ENCODE results near the gene STAT3.
A peak's percentile ranks its signal among the peaks of the same experiment; 100 is the strongest.
"Not testable (repeated sequence)": the region's sequence is repeated elsewhere in the genome, so short reads cannot be mapped to it uniquely, and the experiment has no call there.

The STAT3 gene

DNA sequence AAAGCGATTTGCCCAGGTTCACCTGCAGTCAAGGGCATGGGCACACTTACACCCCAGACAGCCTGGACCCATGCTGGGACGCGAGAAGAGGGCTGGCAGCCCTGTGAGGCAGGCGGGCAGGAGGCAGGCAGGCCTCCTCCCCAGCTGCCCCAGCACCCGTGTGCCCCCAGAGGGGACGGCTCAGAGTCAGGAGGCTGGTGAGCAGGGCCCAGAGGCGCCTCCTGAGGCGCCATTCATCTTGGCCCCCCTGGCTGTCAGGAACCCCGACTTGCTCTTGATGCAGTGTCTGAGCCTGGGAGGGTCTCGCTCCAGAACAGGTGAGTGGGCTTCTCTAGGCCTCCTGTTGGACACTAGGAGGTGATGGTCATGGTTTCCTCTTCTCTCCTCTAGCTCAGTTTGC lies 88.9 kb downstream of the STAT3 start:
- DNase-seq (ENCODE audit: low read depth in 2 of 2), result not testable (repeated sequence)

DNA sequence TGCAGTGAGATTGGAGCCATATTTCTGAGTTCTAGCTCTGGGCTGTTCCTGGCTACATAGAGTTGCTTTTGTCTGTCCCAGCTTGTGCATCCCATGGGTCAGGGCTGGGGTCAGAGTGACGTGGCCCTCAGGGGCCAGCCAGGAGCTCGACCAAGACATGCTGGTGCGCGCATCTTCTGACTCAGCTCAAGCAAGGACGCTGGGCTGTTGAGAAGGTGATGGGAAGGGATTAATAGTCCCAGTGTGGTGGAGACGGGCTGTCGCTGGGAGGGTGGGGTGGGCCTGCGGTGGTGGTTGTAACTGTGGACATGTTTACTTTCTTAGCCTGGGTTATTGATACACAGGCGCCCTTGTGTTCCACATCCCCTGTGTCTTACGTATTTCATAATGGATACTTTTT lies 90.5 kb downstream of the STAT3 start:
- not testable (repeated sequence) for DNase-seq (ENCODE audit: low read depth in 2 of 2)

DNA sequence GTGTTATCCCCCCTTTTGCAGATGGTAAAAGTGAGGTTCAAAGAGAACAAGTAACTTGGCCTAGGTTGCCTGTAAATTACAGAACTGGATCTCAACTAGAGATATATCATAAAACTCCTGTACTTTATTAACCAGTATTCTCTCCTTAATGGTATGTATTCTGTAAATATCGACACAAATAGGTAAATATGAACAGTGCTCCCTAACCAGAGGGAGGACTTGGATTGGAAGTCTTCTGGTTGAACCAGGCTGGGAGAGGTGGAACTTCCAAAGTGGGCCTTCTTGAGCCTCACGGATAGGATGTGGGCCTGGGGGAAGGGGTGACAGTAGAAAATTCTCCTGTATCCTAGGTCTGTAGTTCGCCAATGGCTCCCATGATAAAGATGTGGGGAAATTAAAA lies 92.2 kb downstream of the STAT3 start:
- no peak for DNase-seq (ENCODE audit: low read depth in 2 of 2)

- DNase-seq (ENCODE audit: low read depth in 2 of 2), result no peak
These were observed 93.5 kb downstream of the STAT3 start for GRCh38 chr17:42294469-42295398.

DNA sequence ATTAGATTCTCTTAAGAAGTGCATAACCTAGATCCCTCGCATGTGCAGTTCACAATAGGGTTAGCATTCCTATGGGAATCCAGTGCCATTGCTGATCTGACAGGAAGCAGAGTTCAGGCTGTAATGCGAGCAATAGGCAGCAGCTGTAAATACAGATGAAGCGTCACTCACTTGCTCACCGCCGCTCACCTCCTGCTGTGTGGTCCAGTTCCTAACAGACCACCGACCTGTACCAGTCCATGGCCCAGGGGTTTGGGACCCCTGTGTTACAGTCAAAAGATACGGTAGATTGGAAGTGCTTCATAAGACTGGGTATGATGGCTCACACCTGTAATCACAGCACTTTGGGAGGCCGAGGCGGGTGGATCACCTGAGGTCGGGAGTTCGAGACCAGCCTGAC lies 97.1 kb downstream of the STAT3 start:
- no peak for DNase-seq (ENCODE audit: low read depth in 2 of 2)

DNA sequence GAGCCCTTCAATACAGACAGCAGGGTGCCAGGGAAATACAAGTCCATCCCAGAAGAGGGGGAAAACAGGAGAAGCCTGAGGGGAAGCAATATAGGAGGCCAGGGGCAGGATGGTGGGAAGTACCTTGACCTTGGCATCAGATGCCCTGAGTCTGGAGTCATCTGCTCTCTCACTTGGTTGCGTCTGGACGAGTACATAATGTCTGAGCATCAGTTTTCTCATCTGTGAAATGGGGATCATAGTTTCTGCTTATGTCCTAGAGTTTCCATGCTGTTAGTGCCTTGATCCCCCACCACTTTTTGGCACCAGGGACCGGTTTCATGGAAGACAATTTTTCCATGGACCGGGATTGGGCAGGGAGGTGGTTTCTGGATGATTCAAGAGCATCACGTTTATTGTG lies 97.7 kb downstream of the STAT3 start:
- DNase-seq (ENCODE audit: low read depth in 2 of 2), result no peak

- DNase-seq (ENCODE audit: low read depth in 2 of 2), result no peak
These were observed 98.5 kb downstream of the STAT3 start for GRCh38 chr17:42289611-42290181.

GRCh38 chr17:42288803-42289610 lies 99.2 kb downstream of the STAT3 start:
- DNase-seq (ENCODE audit: low read depth in 2 of 2), result no peak

GRCh38 chr17:42287977-42288802 lies 100.1 kb downstream of the STAT3 start, which contains the start of gene STAT5A:
Gene STAT5A (plus strand): TSS chr17:42288498. CDS start chr17:42289412, 914 bp downstream.
- peak; percentile 47 to 50 for DNase-seq (ENCODE audit: low read depth in 2 of 2)

DNA sequence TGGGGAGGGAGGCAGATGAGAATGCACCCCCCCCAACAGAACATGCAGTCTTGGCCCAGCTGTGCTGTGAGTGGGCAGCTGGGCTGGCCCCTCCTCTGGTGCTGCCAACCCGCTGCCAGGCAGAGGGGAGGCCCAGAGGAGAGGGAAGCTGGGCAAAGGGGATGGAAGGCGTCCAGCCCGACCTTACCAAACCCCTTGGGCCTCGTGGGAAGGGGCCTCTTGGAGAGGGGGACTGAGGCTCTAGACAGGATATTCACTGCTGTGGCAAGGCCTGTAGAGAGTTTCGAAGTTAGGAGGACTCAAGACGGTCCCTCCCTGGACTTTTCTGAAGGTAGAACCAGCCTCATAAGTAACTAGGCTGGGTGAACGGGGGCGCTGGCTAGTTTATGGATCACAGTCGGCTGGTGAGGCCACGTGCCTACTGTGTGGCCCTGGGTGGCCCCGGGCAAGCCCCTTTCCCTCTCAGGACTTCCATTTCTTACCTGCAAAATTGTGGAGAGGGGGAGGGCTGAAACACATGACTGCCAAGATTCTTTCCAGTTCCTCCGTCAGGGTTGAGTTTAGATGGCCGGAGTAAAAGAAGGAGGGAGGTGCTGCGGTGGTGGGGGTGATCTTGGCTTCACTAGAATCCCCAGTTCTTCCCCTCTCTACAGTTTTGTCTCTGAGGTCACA lies 100.8 kb downstream of the STAT3 start:
- no peak for DNase-seq (ENCODE audit: low read depth in 2 of 2)

DNA sequence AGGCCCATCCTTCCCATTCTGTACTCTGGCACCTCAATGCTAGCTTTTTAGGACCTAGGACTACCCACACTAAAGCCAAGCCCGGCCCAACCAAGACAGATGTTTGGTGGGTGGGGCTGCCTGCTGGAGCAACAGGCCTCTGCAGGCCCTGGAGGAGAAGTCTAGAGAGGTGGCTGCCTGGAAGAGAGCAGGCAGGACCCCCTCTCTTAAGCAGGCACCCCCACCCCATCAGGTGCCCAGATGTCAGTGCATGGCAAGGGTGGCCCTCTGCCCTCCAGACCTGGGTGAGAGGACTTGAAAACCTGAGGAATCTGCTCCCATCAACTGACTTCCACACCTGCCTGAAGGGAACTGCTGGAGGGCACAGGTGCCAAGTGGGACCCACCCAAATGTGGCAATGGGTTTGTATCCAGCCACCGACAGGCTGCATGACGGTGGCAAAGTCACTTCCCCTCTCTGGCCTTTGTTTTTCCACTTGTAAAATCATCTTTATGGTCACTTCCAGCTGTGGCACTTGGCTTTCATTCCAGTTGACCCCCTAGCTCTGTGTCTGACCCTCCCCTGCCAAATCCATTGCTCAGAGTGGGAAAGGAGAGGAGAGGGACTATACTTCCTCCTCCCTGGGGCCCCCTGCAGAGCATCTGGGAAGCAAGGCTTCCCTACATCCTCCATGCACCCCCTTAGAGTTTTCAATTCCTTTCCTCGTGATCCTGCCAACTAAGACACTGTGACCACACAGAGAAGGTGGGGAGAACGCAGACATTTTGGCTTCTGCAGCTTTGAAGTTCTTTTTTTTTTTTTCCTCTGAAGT lies 101.6 kb downstream of the STAT3 start:
- DNase-seq (ENCODE audit: low read depth in 2 of 2), result no peak

DNA sequence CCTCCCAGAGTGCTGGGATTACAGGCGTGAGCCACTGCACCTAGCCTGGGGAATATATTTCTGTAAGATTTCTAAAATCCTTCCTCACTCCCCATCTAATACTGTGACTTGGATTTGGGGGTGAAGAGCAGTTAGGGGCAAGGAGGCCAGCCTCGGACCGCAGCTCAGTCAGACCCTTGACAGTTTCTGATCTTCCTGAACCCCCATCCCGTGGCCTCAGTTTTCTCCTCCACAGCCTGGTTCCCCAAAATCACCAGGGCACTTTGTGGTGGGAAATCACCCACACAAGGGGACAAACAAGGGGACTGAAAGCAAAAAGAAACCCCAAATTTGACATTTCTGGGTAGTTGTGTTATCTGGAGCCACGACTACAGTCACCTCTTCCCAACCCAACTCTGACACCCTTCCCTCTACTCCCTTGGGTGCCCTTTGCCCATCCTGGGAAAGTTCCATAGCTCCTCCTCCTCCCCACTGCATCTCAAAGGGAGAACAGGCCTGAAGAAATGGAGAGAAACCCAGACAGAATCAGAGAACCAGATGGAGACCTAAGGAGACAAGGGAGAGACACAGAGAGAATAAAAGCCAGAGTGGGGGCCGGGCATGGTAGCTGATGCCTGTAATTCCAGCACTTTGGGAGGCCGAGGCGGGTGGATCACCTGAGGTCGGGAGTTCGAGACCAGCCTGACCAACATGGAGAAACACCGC lies 102.7 kb downstream of the STAT3 start:
- DNase-seq (ENCODE audit: low read depth in 2 of 2), result no peak

DNA sequence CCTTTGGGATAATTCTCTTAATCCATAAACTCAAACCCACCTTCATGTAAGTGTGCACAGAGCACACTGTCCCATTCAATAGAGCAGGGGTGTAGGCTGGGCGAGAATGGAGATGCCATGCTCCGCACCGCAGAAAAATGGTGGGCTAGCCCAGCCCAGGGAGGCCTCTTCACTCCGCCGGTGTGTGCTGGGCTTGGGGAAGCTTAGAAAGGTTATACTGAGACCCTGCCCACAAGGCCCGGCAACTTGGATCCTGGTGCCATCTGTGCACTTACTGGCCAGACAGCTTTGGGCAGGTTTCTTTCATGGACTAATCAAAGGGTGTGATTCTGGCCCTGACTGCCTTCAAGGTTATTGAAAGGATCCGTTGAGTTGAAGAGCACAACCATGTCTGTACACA lies 103.7 kb downstream of the STAT3 start:
- no peak for DNase-seq (ENCODE audit: low read depth in 2 of 2)

- no peak for DNase-seq (ENCODE audit: low read depth in 2 of 2)
These were observed 104.2 kb downstream of the STAT3 start for GRCh38 chr17:42284024-42284369.

- no peak for DNase-seq (ENCODE audit: low read depth in 2 of 2)
These were observed 104.8 kb downstream of the STAT3 start for GRCh38 chr17:42283241-42284023.

- no peak for DNase-seq (ENCODE audit: low read depth in 2 of 2)
These were observed 105.7 kb downstream of the STAT3 start for GRCh38 chr17:42282478-42283080.

GRCh38 chr17:42281571-42282096 lies 106.6 kb downstream of the STAT3 start:
- no peak for DNase-seq (ENCODE audit: low read depth in 2 of 2)

All from stimulated activated CD8-positive, alpha-beta memory T cell treated with anti-CD3 and anti-CD28 coated beads, Interleukin-2, amount 100 ng/mL, for 1 hour (primary cell).